NCI-H748 (cell line): Measurements from ENCODE around the gene TUBA4A.
"Not testable (repeated sequence)": the region's sequence is repeated elsewhere in the genome, so short reads cannot be mapped to it uniquely, and the experiment has no call there.

Experiments used
- DNase-seq: peaks from one replicate; lab custom pipeline; 2025; ENCODE audit not compliant: unreplicated experiment; lab: John Stamatoyannopoulos, UW

TUBA4A gene

DNA sequence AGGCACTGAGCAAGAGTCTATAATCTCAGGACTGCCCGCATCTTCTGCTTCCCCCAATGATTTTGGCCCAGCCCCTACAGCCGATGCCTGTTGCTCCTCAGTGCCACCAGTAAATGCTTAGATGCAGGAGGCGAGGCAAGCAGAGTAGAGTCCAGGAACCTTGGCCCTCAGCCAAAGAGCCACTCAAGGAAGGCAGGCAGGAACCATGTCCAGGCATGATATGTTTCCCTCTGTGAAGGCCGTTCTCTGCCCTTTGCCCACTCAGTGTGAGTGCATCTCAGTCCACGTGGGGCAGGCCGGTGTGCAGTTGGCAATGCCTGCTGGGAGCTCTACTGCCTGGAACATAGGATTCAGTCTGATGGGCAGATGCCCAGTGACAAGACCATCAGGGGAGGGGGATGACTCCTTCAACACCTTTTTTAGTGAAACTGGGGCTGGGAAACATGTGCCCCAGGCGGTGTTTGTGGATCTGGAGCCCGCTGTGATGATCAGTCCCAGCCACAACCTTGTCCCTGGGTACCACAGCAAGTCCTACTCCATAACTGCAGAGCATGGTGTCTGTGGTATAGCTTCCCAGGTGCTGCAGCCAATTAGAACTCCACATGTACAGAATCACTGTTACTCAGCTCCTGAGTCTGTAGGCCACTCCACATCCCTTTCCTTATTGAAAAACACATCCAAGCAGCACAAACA is 15.8 kb upstream of the TUBA4A start:
- DNase-seq = peak; percentile 37

DNA sequence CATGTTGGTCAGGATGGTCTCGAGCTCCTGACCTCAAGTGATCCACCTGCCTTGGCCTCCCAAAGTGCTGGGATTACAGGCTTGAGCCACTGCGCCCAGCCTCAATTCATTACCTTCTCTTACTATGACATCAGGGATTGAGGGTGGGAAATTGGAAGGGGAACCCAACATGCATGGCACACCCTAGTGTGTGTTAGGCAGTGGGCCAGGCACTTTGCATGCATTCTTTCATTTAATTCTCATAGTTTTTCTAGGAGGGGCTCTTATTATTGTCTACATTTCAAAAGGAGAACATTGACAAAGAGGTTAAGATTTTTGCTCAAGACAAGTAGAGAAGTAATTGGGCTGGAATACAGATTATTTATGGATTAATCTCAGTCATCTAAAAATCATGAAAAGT is 14.6 kb upstream of the TUBA4A start:
- no peak for DNase-seq

DNA sequence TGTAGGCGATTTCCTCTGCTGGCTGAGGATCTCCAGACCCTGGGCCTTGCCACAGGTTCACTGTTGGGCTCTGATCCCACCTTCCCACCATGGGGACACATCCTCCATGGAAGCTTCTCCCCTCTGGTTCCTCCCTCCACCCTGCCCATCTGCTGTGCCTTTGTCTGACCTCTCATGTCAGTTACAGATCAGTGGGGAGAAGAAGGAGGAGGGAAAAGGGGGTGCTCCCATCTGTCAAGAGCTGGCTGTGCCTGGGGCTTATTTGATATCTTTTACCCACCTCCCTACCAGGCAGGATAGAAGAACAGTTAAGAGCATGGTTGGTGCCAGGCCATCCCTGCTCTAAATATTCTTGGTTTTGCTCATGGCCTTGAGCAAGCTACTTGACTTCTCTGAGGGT is 13.2 kb upstream of the TUBA4A start:
- DNase-seq = no peak

DNA sequence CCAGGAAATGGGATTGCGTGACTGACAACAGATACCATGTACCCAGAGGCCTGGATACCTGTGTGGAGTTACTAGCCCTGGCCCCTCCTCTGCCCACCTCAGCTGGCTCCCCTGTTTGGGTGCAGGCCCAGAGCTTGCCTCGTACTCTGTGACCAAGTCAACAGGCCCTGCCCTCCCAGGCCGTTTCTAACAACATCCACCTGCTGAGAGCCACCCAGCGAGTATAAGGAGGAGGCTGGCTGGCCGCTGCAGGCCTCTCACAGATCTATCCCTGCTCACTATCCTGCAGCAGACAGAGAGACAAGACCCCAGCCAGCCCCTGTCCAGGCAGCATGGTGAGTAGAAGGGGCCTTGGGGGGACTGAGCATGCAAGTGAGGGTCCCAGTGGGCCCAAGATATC is 12.5 kb upstream of the TUBA4A start:
- no peak for DNase-seq

DNA sequence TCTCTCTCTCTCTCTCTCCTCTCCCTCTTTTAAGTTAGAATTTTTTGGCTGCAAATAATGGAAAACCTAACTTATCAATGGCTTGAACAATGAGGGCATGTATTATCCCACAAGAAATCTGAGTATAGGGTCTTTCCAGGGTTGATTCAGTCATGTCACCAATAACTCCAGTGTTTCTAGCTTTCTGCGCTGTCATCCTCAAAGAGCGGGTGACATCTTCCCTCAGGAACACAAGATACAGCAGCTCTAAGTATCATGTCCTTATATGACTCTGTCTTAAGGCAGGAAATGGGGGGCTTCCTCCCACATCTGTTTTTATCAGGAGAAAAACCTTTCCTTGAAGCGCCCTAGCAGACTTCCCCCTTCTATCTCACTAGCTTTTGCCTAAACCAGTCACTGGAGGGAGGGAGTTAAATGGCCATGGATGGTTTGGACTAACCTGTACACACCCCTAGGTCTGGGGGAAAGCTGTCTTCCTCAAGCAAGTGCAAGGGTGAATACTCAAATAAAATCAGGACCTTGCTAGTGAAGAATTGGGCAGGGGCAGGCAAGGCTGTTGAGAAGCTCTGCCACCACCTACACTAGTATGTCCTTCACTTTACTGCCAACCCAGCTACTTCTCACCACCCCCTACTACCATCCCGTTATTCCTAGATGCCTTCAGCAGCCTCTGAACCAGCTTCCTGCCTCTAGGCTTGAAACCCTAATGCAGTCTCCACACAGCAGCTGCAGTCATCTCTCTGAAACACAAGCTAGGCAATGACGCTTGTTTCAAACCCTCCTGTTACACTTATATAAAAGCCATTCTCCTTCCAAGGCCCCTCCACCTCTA is 7.5 kb upstream of the TUBA4A start:
- no peak for DNase-seq

DNA sequence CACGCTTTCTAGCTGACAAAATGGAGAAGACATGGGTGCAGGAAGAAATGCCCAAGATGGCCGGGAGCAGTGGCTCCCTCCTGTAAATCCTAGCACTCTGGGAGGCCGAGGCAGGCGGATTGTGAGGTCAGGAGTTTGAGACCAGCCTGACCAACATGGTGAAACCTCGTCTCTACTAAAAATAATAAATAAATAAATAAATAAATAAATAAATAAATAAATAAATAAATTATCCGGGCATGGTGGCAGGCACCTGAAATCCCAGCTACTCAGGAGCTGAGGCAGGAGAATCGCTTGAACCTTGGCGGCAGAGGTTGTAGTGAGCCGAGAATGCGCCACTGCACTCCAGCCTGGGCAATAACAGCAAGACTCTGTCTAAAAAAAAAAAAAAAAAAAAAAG is 5.2 kb upstream of the TUBA4A start:
- not testable (repeated sequence) for DNase-seq

DNA sequence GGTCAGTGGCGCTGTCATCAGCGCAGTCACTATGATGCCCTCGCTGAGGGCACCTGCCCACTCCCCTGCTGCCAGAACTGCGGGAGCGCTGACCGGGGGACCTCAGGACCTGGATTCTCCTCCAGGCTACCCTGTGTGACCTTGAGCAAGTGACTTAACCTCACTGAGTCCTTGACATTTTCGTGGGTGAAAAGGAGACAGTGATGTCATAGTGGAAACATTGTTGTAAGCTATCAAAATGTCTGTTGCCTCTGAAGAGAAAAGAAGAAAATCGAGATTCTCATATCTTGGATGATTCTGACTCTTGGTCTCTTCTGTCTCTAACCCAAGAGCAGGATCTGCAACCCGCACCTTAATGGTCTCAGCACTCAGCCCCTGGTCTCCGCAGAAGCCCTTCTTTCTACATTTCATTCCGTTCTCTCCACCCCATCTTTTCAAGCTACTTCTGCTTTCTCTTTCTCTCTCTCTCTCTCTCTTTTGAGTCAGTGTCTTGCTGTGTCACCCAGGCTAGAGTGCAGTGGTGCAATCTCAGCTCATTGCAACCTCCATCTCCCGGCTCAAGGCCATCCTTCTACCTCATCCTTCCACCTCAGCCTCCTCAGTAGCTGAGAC is 978 bp upstream of the TUBA4A start:
- no peak for DNase-seq

DNA sequence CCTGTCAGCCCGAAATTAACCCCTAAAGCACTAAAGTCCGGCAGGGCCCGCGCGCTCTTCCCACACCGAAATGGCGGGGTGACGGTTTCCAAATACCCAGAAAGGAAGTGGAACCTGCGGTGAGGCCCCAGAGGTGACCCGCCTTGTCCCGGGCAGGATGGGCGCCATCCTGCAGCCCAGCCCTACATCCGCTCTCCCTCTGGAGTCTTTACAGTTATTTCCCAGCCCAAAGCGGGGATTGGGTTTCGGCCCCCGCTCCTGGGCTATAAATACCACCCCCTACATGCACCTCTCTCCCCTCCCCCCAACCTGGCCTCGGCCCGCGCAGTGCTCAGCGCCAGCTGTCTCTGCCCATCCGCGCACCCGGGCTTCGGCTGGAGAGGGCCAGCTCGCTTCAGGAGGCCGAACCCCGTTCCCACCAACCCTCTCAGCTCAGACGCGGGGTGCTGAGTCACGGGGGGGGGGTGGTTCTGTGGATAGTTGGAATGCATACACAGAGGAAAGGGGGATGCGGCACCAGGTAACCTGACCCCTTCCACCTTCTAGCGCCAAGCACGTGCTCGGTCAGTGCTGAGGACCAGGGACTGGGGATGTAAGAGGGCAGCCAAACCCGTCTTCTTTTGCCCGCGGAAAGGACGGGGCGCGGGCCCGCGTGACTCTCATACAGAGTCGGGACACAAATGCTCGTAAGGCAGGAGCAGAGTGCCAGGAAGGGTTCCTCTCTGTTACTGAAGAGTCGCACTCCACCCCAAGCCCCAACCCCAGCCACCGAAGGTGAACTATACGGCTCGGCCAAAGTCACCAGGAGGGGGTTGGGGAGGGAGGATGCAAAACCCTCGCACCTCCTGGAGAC is 592 bp downstream of the TUBA4A start, which contains the start of gene TUBA4B:
TUBA4B (plus strand) TSS at position 344 of the 853 bp plus-strand sequence; CDS start at position 509, 165 bp downstream.
- peak; percentile 56 for DNase-seq

DNA sequence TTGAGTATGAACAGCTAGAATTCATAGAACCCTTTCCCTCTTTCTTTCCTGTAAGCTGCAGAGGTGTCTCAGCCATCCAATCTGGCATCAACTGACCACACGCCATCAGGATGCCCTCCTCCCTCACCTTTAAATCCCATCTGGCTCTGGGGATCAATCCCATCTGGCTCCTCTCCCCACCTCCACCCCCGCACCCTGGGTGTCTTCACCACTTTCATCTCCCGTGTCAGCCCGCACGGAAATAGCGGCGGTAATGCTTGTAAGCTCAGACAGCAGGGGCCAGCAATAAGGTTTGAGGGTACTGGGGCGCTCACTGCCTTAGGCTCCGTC is 1.2 kb downstream of the TUBA4A start:
- peak; percentile 18 for DNase-seq

DNA sequence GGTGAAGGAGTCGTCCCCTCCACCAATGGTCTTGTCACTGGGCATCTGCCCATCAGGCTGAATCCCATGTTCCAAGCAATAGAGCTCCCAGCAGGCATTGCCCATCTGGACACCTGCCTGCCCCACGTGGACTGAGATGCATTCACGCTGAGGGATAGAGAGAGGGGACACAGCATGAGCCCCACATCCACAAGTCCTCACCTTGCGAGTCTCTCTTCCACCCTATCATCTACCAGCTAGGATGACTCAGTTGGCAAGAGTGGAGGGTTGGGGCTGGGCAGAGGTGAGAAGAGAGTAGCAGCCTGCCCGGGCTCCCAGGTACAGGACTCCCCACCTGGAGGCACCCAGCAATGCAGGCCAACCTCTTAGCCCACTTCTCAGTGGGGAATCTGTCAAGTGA is 1.6 kb downstream of the TUBA4A start:
- DNase-seq = no peak

DNA sequence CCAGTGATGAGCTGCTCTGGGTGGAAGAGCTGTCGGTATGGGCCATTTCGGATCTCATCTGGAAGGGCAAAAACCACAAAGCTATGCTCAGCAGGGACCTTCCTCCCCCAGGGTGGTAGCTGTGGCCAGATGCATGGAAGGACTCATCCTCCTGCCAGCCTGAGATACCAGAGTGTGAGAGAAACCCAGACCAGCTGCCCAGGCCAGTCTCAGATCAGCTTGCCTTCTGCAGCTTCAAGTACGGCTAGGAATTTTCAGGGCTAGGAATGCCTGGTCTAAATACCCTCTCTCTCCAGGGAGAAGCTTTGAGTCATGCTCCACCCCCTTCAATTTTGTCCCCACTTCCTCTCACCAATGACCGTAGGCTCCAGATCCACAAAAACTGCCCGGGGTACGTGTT is 2.1 kb downstream of the TUBA4A start:
- DNase-seq = no peak

DNA sequence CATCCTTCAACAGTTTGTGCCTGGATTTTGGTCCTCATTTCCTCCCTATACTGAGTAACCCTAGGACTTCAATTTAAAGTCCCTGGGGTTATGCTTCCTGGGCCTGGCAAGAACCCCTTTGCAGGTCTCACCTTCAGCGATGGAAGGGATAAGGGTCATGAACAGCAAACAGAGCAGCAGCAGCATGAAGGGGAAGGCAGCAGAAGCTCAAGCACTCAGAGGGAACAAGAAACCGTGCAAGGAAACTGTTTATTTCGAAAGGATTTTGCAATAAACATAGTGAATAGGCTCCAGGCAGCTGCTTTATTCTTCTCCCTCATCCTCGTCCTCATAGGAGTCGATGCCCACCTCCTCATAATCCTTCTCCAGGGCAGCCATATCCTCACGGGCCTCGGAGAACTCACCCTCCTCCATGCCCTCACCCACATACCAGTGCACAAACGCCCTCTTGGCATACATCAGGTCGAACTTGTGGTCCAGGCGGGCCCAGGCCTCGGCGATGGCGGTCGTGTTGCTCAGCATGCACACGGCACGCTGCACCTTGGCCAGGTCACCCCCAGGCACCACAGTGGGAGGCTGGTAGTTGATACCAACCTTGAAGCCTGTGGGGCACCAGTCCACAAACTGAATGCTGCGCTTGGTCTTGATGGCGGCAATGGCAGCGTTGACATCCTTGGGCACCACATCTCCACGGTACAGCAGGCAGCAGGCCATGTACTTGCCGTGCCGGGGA is 3.5 kb downstream of the TUBA4A start:
- no peak for DNase-seq

DNA sequence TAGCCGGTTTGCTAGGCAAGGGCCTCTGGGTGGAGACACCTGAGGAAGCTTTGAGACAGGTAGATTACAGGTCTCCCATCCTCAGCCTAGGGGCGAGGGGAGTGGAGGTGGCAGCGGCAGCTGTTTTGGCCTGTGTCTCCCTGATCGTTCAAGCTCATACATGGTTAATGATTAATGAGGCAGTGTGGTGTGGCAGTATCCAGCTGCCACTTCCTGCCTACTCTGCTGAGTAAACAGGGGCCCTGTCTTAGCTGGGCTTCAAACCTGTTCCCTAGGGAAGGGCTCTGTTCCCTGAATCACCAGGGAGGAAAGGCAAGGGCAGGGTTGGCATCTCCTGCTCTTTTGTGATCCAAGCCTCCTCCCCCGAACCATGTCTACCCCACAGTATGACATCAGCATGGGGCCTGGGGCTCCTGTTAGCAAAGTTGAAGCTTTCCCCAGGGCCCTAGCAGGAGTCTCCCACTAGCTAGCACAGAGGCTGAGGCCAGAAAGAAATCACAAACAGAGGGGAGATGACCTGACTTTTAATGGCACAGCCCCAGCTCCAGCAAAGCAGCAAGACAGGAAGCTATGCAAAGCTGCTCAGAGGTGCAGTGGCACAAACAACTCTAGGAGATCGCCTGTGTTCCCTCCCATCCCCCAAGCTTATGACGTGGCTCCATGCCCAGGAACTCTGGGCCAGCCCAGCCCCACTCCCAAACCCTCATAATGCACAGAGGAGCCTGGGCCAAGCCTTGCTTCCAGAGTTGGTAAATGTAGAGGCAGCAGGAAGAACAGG is 4.3 kb downstream of the TUBA4A start:
- DNase-seq = no peak

DNA sequence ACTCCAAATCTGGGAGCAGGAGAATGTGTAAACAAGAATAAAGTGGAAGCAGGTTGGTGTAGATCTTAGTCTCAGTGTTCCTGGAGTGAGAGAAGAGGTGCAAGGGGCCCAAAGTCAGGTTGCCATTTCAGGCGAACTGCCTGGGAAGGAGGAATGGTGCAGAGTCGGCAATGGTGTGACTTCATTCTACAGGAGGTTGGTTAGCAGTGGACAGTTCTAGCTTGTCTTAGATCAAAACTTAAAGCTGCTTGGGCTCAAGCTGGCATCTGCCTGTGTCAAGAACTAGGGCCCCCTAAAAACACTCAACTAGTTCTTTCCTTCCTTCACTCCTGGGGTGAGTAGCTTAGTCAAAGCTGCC is 4.9 kb downstream of the TUBA4A start:
- DNase-seq = no peak

DNA sequence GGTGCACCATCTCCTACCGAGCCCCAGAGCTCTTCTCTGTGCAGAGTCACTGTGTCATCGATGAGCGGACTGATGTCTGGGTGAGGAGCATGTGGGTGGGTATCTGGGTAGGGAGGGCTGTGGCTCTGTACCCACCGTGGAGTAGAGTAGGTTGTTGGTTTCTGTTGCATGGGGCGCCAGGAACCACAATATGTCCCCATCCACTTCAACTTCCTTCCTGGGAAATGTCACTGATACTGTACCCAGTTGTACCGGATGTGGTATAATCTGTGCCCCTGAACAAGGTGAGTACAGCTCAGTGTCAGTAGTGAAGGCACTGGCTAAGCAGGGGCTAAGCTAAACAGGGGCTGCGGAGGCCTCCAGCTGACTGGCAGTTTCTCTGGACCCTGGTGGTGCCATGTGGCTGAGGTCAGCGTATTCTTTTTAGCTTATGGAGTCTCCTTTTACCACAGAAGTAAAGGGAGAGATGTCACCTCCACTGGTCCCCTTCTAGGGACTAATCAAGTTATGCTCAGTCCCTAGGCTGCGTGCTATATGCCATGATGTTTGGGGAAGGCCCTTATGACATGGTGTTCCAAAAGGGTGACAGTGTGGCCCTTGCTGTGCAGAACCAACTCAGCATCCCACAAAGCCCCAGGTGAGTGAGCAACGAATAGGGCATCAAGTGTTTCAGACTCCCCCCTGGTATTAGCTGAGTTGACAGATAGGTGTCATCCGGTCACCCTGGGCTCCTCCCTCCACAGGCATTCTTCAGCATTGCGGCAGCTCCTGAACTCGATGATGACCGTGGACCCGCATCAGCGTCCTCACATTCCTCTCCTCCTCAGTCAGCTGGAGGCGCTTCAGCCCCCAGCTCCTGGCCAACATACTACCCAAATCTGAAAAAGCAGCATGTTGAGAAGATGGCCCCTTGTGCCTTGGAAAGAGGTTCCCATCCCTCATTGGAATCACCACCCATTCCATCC is 5.8 kb downstream of the TUBA4A start:
- no peak for DNase-seq

DNA sequence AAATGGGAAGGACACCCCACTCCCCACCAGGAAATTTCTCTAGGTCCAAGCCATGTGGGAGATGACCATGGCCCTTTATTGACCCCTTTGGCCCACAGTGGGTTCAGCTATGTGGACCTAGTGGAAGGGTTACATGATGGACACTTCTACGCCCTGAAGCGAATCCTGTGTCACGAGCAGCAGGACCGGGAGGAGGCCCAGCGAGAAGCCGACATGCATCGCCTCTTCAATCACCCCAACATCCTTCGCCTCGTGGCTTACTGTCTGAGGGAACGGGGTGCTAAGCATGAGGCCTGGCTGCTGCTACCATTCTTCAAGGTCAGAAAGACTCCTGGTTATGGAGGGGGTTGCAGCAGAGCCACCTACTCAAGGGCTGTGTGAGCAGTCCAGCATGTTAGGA is 7.2 kb downstream of the TUBA4A start:
- no peak for DNase-seq

DNA sequence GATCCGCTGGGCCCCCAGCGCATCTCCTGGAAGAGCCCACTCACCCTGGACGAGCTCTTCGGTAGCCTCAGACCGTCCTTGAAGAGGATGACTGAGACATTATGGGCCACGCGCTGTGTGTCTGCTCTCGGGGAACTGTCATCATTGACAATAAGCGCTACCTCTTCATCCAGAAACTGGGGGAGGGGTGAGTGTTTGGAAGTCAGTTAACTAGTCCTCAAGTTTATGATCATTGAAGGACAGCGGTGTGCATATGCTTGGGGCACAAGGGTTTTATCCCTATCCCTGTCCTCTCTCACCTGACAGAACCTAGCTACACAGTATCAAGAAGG is 7.9 kb downstream of the TUBA4A start:
- DNase-seq = no peak

DNA sequence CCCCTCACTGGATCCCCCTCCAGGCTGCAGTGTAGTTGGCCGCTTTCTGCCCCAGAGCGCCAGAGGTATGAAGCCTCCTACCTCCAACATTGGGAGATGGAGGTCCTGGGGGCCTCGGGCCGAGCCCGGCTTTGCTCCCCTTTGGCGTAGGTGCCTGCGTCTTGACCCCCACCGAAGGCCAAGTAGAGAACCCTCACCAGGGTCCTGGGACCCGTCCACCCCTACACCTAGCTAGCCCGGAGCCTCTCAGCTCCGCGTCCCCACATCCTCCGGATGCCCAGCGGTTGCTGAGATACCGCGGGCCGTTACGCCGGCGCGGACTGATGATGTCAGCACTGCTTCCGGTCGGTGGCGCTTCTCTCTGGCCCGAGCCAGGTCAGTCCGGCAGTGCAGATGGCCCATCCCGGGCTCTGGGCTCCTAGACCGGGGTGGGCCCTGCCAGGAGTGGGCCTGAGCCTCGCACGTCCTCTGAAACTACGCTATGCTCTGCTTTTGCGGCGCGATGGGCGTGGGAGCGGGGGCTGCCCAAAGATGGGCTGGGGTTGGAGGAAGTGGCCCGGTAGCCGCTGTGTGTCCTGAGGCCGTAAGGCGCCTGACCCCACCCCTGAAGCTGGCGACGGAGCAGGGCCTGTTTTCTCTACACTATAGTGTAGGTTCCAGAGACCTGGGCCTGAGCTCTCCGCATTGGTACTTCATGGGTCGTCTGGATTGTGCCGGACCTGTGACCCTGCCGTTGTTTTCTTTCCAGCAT is 8.4 kb downstream of the TUBA4A start, which contains the start of the genes GLB1L and STK16:
GLB1L (minus strand) TSS at position 297 of the 751 bp plus-strand sequence. CDS start 1,871 bp downstream, outside the sequence.
STK16 (plus strand) TSS at position 332 of the 751 bp plus-strand sequence. CDS start 521 bp downstream, outside the sequence.
- peak; percentile 94 for DNase-seq
